ENCODE measurements around the gene MCL1.
"Not testable (repeated sequence)": the region's sequence is repeated elsewhere in the genome, so short reads cannot be mapped to it uniquely, and the experiment has no call there.

Gene MCL1

DNA sequence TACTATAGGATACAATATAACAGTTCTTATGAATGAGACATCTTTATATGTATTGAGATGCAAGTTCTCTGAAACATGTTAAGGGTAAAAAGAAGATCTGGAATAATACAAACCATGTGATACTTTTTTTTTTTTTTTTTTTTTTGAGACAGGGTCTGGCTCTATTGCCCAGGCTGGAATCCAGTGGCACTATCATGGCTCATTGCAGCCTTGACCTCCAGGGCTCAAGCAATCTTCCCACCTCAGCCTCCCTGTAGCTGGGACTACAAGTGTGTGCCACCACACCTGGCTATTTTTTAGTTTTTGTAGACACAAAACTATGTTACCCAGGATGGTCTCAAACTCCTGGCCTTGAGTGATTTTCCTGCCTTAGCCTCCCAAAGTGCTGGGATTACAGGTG lies 22.1 kb upstream of the MCL1 start:
- in situ Hi-C loops (cut with HindIII; ENCODE audit: low sequenced_read_pairs), result no loop called here
- H3K4me3 ChIP-seq (ENCODE audit: low read depth, low read length), result no peak overlapping the region
- DNase-seq (ENCODE audit: low read depth, low spot score), result no peak
- TF ChIP-seq, protein P1, sequence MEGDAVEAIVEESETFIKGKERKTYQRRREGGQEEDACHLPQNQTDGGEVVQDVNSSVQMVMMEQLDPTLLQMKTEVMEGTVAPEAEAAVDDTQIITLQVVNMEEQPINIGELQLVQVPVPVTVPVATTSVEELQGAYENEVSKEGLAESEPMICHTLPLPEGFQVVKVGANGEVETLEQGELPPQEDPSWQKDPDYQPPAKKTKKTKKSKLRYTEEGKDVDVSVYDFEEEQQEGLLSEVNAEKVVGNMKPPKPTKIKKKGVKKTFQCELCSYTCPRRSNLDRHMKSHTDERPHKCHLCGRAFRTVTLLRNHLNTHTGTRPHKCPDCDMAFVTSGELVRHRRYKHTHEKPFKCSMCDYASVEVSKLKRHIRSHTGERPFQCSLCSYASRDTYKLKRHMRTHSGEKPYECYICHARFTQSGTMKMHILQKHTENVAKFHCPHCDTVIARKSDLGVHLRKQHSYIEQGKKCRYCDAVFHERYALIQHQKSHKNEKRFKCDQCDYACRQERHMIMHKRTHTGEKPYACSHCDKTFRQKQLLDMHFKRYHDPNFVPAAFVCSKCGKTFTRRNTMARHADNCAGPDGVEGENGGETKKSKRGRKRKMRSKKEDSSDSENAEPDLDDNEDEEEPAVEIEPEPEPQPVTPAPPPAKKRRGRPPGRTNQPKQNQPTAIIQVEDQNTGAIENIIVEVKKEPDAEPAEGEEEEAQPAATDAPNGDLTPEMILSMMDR (IDR thresholded peaks at IDR 0.05; ENCODE audit: low read depth, low read length), result no peak

DNA sequence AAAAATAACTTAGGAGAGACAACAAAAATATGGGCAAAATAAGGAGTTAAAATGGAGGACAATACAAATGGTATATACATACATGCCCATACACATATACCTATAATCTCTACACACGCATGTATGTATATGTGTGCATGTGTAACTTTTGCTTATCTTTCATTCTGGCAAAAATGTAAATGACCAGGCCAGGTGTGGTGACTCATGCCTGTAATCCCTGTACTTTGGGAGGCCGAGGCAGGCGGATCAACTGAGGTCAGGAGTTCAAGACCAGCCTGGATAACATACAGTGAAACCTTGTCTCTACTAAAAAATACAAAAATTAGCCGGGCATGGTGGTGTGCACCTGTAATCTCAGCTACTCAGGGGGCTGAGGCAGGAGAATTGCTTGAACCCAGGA lies 18.9 kb upstream of the MCL1 start:
- H3K4me3 ChIP-seq (ENCODE audit: low read depth, low read length); in situ Hi-C loops (cut with HindIII; ENCODE audit: low sequenced_read_pairs); DNase-seq (ENCODE audit: low read depth, low spot score): not testable (repeated sequence)

DNA sequence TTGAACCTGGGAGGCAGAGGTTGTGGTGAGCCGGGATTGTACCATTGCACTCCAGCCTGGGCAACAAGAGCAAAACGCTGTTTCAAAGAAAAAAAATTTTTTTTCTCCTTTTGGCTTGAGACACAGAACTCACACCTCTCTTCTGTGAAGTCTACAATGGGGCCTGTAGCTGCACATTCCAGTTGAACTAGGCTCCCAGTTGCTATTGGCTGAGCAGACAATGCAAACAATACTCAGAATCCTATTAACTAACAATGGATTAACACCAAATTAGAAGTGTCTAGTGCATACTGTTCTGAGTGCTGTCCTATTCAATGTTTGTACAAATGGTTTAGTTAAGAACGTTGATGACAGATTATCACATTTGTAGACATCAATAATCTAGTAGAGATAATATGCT lies 17.6 kb upstream of the MCL1 start:
- no peak overlapping the region for H3K4me3 ChIP-seq (ENCODE audit: low read depth, low read length)
- TF ChIP-seq, protein P1 (IDR thresholded peaks at IDR 0.05; ENCODE audit: low read depth, low read length), result no peak
- in situ Hi-C loops (cut with HindIII; ENCODE audit: low sequenced_read_pairs), result no loop called here
- DNase-seq (ENCODE audit: low read depth, low spot score), result no peak

DNA sequence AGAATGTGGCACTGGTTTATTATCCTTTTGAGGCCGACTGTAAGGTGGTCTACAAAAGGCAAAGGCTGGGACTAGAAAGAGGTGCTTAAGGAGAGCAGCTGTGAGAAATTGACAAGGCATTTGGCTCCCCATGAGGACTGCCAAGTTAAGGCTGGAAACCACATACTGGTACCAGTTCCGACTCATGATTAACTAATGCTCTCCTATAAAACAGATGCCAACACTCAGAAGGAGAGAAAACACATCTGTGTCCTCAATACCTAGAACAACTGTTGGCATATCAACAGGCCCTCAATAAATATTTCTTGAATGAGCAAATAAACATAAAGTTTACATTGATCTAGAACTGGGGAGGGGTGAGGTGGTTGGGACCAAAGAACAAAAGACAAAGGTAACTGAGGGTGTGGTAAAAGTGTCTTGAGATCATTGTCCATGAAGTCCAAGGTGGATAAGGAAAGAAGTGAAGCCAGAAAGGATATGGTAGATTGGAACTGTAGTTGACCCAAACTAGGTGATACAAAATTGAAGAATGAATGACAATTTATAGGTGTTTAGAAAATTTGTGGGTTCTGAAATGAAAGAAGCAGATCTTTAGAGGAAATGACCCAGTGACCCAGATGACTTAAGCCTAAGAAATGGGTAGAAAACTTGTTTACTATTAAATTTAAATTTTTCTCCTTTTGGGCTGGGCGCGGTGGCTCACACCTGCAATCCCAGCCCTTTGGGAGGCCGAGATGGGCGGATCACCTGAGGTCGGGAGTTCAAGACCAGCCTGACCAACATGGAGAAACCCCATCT lies 16.9 kb upstream of the MCL1 start:
- no peak overlapping the region for H3K4me3 ChIP-seq (ENCODE audit: low read depth, low read length)
- TF ChIP-seq, protein P1 (IDR thresholded peaks at IDR 0.05; ENCODE audit: low read depth, low read length), result no peak
- peak; percentile 31 for DNase-seq (ENCODE audit: low read depth, low spot score)
- in situ Hi-C loops (cut with HindIII; ENCODE audit: low sequenced_read_pairs), result no loop called here

DNA sequence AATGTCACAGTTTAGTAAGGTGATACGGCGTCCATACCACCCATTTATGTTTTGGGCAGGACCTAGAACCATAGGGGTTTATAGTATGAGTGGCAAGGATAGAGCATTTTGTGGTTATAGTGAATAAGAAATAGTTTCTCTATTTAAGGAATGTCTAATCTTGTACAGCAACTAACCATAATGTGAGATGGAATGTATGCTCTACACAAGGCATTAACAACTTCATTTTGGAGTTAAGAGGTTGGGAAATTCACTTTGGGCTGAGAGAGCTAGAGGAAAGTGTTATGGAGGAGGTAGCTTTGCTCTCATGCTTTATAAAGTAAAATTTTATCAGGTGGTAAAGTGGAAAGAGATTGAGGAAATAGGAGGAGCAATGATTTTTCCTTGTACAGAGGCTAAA lies 3.0 kb upstream of the MCL1 start:
- H3K4me3 ChIP-seq (ENCODE audit: low read depth, low read length), result no peak overlapping the region
- in situ Hi-C loops (cut with HindIII; ENCODE audit: low sequenced_read_pairs), result no loop called here
- DNase-seq (ENCODE audit: low read depth, low spot score), result no peak
- TF ChIP-seq, protein P1 (IDR thresholded peaks at IDR 0.05; ENCODE audit: low read depth, low read length), result no peak

DNA sequence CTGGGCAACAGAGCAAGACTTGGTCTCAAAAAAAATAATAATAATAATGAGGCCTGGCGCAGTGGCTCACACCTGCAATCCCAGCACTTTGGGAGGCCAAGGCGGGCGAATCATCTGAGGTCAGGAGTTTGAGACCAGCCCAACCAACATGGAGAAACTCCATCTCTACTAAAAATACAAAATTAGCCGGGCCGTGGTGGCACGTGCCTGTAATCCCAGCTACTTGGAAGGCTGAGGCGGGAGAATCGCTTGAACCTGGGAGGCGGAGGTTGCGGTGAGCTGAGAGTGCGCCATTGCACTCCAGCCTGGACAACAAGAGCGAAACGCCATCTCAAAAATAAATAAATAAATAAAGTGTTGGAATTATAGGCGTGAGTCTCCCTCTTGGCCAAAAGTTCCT lies 2.6 kb upstream of the MCL1 start:
- H3K4me3 ChIP-seq (ENCODE audit: low read depth, low read length); DNase-seq (ENCODE audit: low read depth, low spot score); in situ Hi-C loops (cut with HindIII; ENCODE audit: low sequenced_read_pairs): not testable (repeated sequence)

DNA sequence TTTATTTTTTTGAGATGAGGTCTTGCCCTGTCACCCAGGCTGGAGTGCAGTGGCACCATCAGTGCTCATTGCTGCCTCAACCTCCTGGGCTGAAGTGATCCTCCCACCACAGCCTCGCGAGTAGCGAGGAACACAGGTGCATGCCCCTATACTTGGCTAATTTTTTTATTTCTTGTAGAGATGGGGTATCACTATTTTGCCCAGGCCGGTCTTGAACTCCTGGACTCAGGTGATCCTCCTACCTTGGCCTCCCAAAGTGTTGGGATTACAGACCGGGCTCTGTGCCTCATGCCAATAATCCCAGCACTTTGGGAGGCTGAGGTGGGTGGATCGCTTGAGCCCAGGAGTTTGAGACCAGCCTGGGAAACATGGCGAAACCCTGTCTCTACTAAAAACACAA lies 2.0 kb upstream of the MCL1 start:
- H3K4me3 ChIP-seq (ENCODE audit: low read depth, low read length); in situ Hi-C loops (cut with HindIII; ENCODE audit: low sequenced_read_pairs); DNase-seq (ENCODE audit: low read depth, low spot score): not testable (repeated sequence)

DNA sequence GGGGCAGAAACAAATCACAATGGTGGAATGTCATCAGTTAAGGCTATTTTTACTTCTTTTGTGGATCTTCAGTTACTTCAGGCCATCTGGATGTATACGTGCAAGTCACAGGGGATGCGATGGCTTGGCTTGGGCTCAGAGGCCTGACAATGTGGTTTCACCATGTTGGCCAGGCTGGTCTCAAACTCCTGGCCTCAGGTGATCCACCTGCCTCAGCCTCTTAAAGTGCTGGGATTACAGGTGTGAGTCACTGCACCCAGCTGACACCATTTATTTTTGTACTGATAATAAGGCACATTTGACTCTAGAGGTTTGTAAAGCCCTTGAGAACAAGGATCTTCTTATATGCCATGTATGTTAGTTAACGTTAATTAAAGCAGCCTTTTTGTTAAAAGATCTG lies 1.6 kb upstream of the MCL1 start:
- in situ Hi-C loops (cut with HindIII; ENCODE audit: low sequenced_read_pairs); DNase-seq (ENCODE audit: low read depth, low spot score); H3K4me3 ChIP-seq (ENCODE audit: low read depth, low read length): not testable (repeated sequence)
